ENCODE data around the gene SLC22A17. TPM values are rescaled to one million over a fixed set of nuclear protein-coding genes. Genes with fewer than 3 reads are reported as not detected.

The SLC22A17 gene
- polyA plus RNA-seq, 1 donor from 2014 or later = 182 TPM

GRCh38 chr14:23372509-23372908 is 19.8 kb upstream of the SLC22A17 start, which contains the start of gene IL25:
IL25 (plus strand) TSS chr14:23372809.
- H3K9me2 ChIP-seq (ENCODE audit: insufficient read depth, low read length) = no peaks in the 10 kb centered on the region
- no peaks in the 10 kb centered on the region for H3K27me3 ChIP-seq (ENCODE audit: insufficient read depth, low read depth, low read length)
- H3K9me3 ChIP-seq (ENCODE audit: low read length) = no peaks in the 10 kb centered on the region
- H2AFZ ChIP-seq (ENCODE audit: low read depth, low read length) = no peak within 1 kb of the TSS
- no peaks in the 10 kb centered on the region for H3K79me2 ChIP-seq (replicated peaks; ENCODE audit: insufficient read depth, low read length)
- H3K27ac ChIP-seq (ENCODE audit: low read length) = no peak within 1 kb of the TSS
- TF ChIP-seq EP300 (conservative IDR thresholded peaks at IDR 0.05; ENCODE audit: poor library complexity, severe bottlenecking) = no peak
- TF ChIP-seq REST (IDR thresholded peaks at IDR 0.05; ENCODE audit: borderline replicate concordance) = no peak
- TF ChIP-seq SMC3 (conservative IDR thresholded peaks at IDR 0.05; ENCODE audit: poor library complexity) = no peak
- TF ChIP-seq MXI1 (conservative IDR thresholded peaks at IDR 0.05; ENCODE audit: poor library complexity, severe bottlenecking) = no peak
- TF ChIP-seq POLR2AphosphoS5 (IDR thresholded peaks at IDR 0.05) = no peak
- TF ChIP-seq TAF1 (IDR thresholded peaks at IDR 0.05; ENCODE audit: low read depth) = no peak
- TF ChIP-seq EZH2 (IDR thresholded peaks at IDR 0.05; ENCODE audit: borderline replicate concordance, insufficient read depth, low read length, poor library complexity, severe bottlenecking) = no peak
- no peak for TF ChIP-seq RAD21 (conservative IDR thresholded peaks at IDR 0.05)
- TF ChIP-seq CTCF (IDR thresholded peaks at IDR 0.05; ENCODE audit: poor library complexity, severe bottlenecking) = no peak
- no peak within 1 kb of the TSS for H3K9ac ChIP-seq (ENCODE audit: low read length)
- H4K20me1 ChIP-seq (ENCODE audit: insufficient read depth) = no peaks in the 10 kb centered on the region
- H3F3A ChIP-seq (ENCODE audit: insufficient read depth, low read length, poor library complexity, severe bottlenecking) = no peaks in the 10 kb centered on the region
- H3K4me3 ChIP-seq (ENCODE audit: low read length) = no peak within 1 kb of the TSS
- no peak within 1 kb of the TSS for H3K4me2 ChIP-seq (ENCODE audit: low read length)
- H3K36me3 ChIP-seq (ENCODE audit: insufficient read depth, low read length) = no peaks in the 10 kb centered on the region

GRCh38 chr14:23371865-23372264 is 19.2 kb upstream of the SLC22A17 start:
- H3K27me3 ChIP-seq (ENCODE audit: insufficient read depth, low read depth, low read length) = no peaks in the 10 kb centered on the region
- H3K9ac ChIP-seq (ENCODE audit: low read length) = no peak overlapping the region
- H3K36me3 ChIP-seq (ENCODE audit: insufficient read depth, low read length) = no peaks in the 10 kb centered on the region
- H3K4me2 ChIP-seq (ENCODE audit: low read length) = no peak overlapping the region
- H3K27ac ChIP-seq (ENCODE audit: low read length) = no peak overlapping the region
- H3K9me3 ChIP-seq (ENCODE audit: low read length) = no peaks in the 10 kb centered on the region
- no peaks in the 10 kb centered on the region for H4K20me1 ChIP-seq (ENCODE audit: insufficient read depth)
- TF ChIP-seq REST (IDR thresholded peaks at IDR 0.05; ENCODE audit: borderline replicate concordance) = no peak
- TF ChIP-seq TAF1 (IDR thresholded peaks at IDR 0.05; ENCODE audit: low read depth) = no peak
- TF ChIP-seq EZH2 (IDR thresholded peaks at IDR 0.05; ENCODE audit: borderline replicate concordance, insufficient read depth, low read length, poor library complexity, severe bottlenecking) = no peak
- TF ChIP-seq RAD21 (conservative IDR thresholded peaks at IDR 0.05) = no peak
- TF ChIP-seq POLR2AphosphoS5 (IDR thresholded peaks at IDR 0.05) = no peak
- TF ChIP-seq CTCF (IDR thresholded peaks at IDR 0.05; ENCODE audit: poor library complexity, severe bottlenecking) = no peak
- no peaks in the 10 kb centered on the region for H3F3A ChIP-seq (ENCODE audit: insufficient read depth, low read length, poor library complexity, severe bottlenecking)
- H3K4me3 ChIP-seq (ENCODE audit: low read length) = no peak overlapping the region
- H2AFZ ChIP-seq (ENCODE audit: low read depth, low read length) = no peak overlapping the region
- H3K9me2 ChIP-seq (ENCODE audit: insufficient read depth, low read length) = no peaks in the 10 kb centered on the region
- H3K79me2 ChIP-seq (replicated peaks; ENCODE audit: insufficient read depth, low read length) = no peaks in the 10 kb centered on the region
